ENCODE data around the gene CDH8. TPM values are rescaled to one million over a fixed set of nuclear protein-coding genes. Genes with fewer than 3 reads are reported as not detected.

CDH8 gene
- total and polyA plus RNA-seq, 2 experiments from 2014 or later = 2.1 to 2.2 TPM

DNA sequence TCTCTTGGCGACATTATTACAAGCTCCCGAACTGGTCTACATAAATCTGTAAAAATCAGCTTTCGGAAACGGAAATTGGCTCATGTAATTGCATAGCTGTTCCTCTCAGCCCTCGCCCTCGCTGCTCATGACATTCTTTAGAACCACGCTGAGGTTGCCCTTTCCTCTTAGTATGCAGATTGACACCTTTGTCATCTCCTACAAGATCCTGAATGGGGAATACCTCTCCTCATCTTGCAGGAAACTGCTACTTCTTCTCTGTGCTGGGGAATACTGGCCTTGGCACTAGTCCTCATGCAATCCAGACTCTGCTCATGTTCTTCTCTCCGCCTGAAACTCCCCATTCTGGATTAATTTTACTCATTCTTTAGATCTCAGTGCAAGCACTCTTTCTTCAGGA, 22.2 kb upstream of the CDH8 start:
- Histone ChIP-seq H3K79me2 (no peaks in the 10 kb centered on the region), H3K36me3 (replicated peaks; ENCODE audit: insufficient read depth, low read depth) (no peaks in the 10 kb centered on the region), H4K20me1 (ENCODE audit: insufficient read depth, poor library complexity, severe bottlenecking) (no peaks in the 10 kb centered on the region), H2AFZ (no peak overlapping the region), H3K4me1 (ENCODE audit: insufficient read depth) (no peaks in the 10 kb centered on the region), H3K4me2 (no peak overlapping the region), H3K27me3 (no peaks in the 10 kb centered on the region), H3K9me2 (replicated peaks; ENCODE audit: insufficient read depth) (no peaks in the 10 kb centered on the region), H3K9me3 (ENCODE audit: low read depth) (no peaks in the 10 kb centered on the region), H3K27ac (no peak overlapping the region), H3K4me3 (no peak overlapping the region)
- no peak for DNase-seq (ENCODE audit: low spot score)
- TF ChIP-seq EZH2phosphoT487 (IDR thresholded peaks at IDR 0.05; ENCODE audit: low read depth, severe bottlenecking, unreplicated experiment) (no peak), EZH2 (IDR thresholded peaks at IDR 0.05; ENCODE audit: borderline replicate concordance) (no peak)
- TF ChIP-seq, protein P1, sequence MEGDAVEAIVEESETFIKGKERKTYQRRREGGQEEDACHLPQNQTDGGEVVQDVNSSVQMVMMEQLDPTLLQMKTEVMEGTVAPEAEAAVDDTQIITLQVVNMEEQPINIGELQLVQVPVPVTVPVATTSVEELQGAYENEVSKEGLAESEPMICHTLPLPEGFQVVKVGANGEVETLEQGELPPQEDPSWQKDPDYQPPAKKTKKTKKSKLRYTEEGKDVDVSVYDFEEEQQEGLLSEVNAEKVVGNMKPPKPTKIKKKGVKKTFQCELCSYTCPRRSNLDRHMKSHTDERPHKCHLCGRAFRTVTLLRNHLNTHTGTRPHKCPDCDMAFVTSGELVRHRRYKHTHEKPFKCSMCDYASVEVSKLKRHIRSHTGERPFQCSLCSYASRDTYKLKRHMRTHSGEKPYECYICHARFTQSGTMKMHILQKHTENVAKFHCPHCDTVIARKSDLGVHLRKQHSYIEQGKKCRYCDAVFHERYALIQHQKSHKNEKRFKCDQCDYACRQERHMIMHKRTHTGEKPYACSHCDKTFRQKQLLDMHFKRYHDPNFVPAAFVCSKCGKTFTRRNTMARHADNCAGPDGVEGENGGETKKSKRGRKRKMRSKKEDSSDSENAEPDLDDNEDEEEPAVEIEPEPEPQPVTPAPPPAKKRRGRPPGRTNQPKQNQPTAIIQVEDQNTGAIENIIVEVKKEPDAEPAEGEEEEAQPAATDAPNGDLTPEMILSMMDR (IDR thresholded peaks at IDR 0.05; ENCODE audit: poor library complexity) = no peak
- WGBS (ENCODE audit: low lambda C conversion rate, missing lambda C conversion rate) = 73% methylated on average over 8 of the region's 8 CpGs

DNA sequence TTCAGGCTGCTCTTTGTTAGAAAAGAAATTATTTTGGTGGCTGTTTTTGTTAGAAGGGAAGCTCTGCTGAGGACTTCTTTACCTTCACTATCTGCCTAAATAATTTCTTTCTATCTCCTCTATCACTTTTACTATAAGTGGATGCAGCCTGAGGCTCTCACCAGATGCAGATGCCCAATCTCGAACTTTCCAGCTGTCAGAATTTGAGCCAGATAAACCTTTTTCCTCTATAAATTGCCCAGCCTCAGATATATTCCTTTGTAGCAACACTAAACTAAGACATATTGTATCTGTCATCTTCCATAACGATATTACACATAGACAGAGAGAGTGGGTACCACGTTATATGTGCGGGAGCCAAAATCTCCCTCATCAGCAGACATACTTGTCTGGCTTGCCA, 15.7 kb upstream of the CDH8 start:
- no peaks in the 10 kb centered on the region for H4K20me1 ChIP-seq (ENCODE audit: insufficient read depth, poor library complexity, severe bottlenecking)
- H3K9me3 ChIP-seq (ENCODE audit: low read depth) = no peaks in the 10 kb centered on the region

DNA sequence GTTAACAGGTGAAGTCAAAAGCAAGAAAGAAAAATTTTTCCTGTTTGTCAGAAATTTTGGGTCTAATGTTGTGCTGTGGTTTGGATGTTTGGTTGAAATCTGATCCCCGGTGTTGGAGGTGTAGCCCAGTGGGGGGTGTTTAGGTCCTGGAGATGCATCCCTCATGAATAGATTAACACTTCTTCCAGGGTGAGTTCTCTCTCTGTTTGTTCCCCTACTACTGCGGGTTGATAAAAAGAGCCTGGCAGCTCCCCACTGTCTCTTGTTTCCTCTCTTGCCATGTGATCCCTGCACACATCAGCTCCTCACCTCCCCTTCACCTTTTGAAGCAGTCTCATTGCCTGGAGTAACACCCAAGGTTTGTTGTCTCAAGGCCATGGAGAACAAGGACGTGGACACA, 14.6 kb upstream of the CDH8 start:
- WGBS (ENCODE audit: low lambda C conversion rate, missing lambda C conversion rate) = 29% methylated on average over 3 of the region's 3 CpGs
- TF ChIP-seq, protein P1 (IDR thresholded peaks at IDR 0.05; ENCODE audit: poor library complexity) = no peak
- TF ChIP-seq EZH2phosphoT487 (IDR thresholded peaks at IDR 0.05; ENCODE audit: low read depth, severe bottlenecking, unreplicated experiment) = no peak
- no peak for TF ChIP-seq EZH2 (IDR thresholded peaks at IDR 0.05; ENCODE audit: borderline replicate concordance)
- no peak overlapping the region for H3K4me2 ChIP-seq

More for the DNA sequence above, 15.7 kb upstream of the CDH8 start:
- H3K79me2 ChIP-seq = no peaks in the 10 kb centered on the region
- 84% methylated on average over 4 of the region's 4 CpGs for WGBS (ENCODE audit: low lambda C conversion rate, missing lambda C conversion rate)
- no peak overlapping the region for H2AFZ ChIP-seq
- no peak overlapping the region for H3K4me3 ChIP-seq
- no peak overlapping the region for H3K4me2 ChIP-seq
- no peaks in the 10 kb centered on the region for H3K4me1 ChIP-seq (ENCODE audit: insufficient read depth)
- no peaks in the 10 kb centered on the region for H3K27me3 ChIP-seq
- TF ChIP-seq EZH2phosphoT487 (IDR thresholded peaks at IDR 0.05; ENCODE audit: low read depth, severe bottlenecking, unreplicated experiment) (no peak), EZH2 (IDR thresholded peaks at IDR 0.05; ENCODE audit: borderline replicate concordance) (no peak)
- TF ChIP-seq, protein P1 (IDR thresholded peaks at IDR 0.05; ENCODE audit: poor library complexity) = no peak
- no peaks in the 10 kb centered on the region for H3K36me3 ChIP-seq (replicated peaks; ENCODE audit: insufficient read depth, low read depth)
- H3K27ac ChIP-seq = no peak overlapping the region
- DNase-seq (ENCODE audit: low spot score) = no peak
- no peaks in the 10 kb centered on the region for H3K9me2 ChIP-seq (replicated peaks; ENCODE audit: insufficient read depth)

DNA sequence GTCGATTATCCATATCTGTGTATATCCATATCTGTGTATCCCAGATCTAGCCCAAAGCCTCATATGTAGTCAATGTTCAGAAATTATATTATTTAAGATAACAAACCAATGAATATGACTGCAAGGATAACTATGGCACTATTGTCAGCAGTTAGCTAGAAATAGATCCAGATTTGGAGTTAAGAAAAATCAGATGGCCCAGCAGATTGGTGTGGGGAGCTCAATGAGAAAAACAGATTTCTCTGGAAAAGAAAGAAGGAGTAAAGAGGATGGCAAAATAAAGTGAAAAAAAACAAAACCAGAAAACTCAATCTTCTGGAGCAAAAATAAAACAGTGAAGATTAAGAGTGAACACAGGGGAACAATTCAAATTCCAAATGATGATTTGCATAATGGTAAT, 10.6 kb upstream of the CDH8 start:
- H3K4me2 ChIP-seq = no peak overlapping the region
- TF ChIP-seq EZH2 (IDR thresholded peaks at IDR 0.05; ENCODE audit: borderline replicate concordance) (no peak), EZH2phosphoT487 (IDR thresholded peaks at IDR 0.05; ENCODE audit: low read depth, severe bottlenecking, unreplicated experiment) (no peak)
- TF ChIP-seq, protein P1 (IDR thresholded peaks at IDR 0.05; ENCODE audit: poor library complexity) = no peak
- no peaks in the 10 kb centered on the region for H3K79me2 ChIP-seq
- no peaks in the 10 kb centered on the region for H3K4me1 ChIP-seq (ENCODE audit: insufficient read depth)
- H3K9me3 ChIP-seq (ENCODE audit: low read depth) = no peaks in the 10 kb centered on the region
- 92% methylated on average over 1 of the region's 1 CpG for WGBS (ENCODE audit: low lambda C conversion rate, missing lambda C conversion rate)
- H3K36me3 ChIP-seq (replicated peaks; ENCODE audit: insufficient read depth, low read depth) = no peaks in the 10 kb centered on the region
- H3K4me3 ChIP-seq = no peak overlapping the region
- peaks cover 3% of the 10 kb centered on the region for H3K27me3 ChIP-seq
- no peaks in the 10 kb centered on the region for H3K9me2 ChIP-seq (replicated peaks; ENCODE audit: insufficient read depth)
- DNase-seq (ENCODE audit: low spot score) = no peak
- no peaks in the 10 kb centered on the region for H4K20me1 ChIP-seq (ENCODE audit: insufficient read depth, poor library complexity, severe bottlenecking)
- H3K27ac ChIP-seq = no peak overlapping the region
- H2AFZ ChIP-seq = no peak overlapping the region

More for the DNA sequence above, 14.6 kb upstream of the CDH8 start:
- no peaks in the 10 kb centered on the region for H3K79me2 ChIP-seq
- H4K20me1 ChIP-seq (ENCODE audit: insufficient read depth, poor library complexity, severe bottlenecking) = no peaks in the 10 kb centered on the region
- H3K27me3 ChIP-seq = no peaks in the 10 kb centered on the region
- no peaks in the 10 kb centered on the region for H3K9me2 ChIP-seq (replicated peaks; ENCODE audit: insufficient read depth)
- no peaks in the 10 kb centered on the region for H3K9me3 ChIP-seq (ENCODE audit: low read depth)
- H2AFZ ChIP-seq = no peak overlapping the region
- no peak overlapping the region for H3K4me3 ChIP-seq
- H3K27ac ChIP-seq = no peak overlapping the region
- no peaks in the 10 kb centered on the region for H3K4me1 ChIP-seq (ENCODE audit: insufficient read depth)
- no peak for DNase-seq (ENCODE audit: low spot score)
- no peaks in the 10 kb centered on the region for H3K36me3 ChIP-seq (replicated peaks; ENCODE audit: insufficient read depth, low read depth)

Measured in hepatocyte (in vitro differentiated cells).